Measurements from ENCODE around the gene GPSM3. TPM values are rescaled to one million over a fixed set of nuclear protein-coding genes. Genes with fewer than 3 reads are reported as not detected.
"Not testable (repeated sequence)": the region's sequence is repeated elsewhere in the genome, so short reads cannot be mapped to it uniquely, and the experiment has no call there.

The GPSM3 gene
- total RNA-seq, 4 donors from 2014 or later, result 5.9 to 17.7 (median 8.8) TPM

- no peaks in the 10 kb centered on the region for H3K27me3 ChIP-seq
- no peaks in the 10 kb centered on the region for H3K36me3 ChIP-seq
- WGBS, 2 donors, result 0% methylated on average over 1 of the region's 25 CpGs; no CpG with 5 or more reads in 1 of the 2 donors
- peak; percentile 100 for DNase-seq (ENCODE audit: low spot score in 2 of 2)
- peak overlapping the region; percentile 96 to 100 (median 100) for H3K27ac ChIP-seq
- no peaks in the 10 kb centered on the region for H3K9me3 ChIP-seq
- TF ChIP-seq CTCF (IDR thresholded peaks at IDR 0.05) (peak; percentile 19 to 80 (median 73)), POLR2A (IDR thresholded peaks at IDR 0.05) (no peak), EP300 (IDR thresholded peaks at IDR 0.05) (peak in 1 of 2 donors; percentile 97)
- H3K4me1 ChIP-seq, result peaks cover 0 to 57% (median 47%) of the 10 kb centered on the region in 4 donors
- H3K4me3 ChIP-seq, result peak overlapping the region in 3 of 4 donors; percentile 48 to 94 (median 90)
Measured at GRCh38 chr6:32195652-32195901, 3.1 kb upstream of the GPSM3 start.

- Histone ChIP-seq H3K27me3 (no peaks in the 10 kb centered on the region), H3K4me3 (peak overlapping the region; percentile 2 to 94 (median 39)), H3K4me1 (peaks cover 0 to 59% (median 49%) of the 10 kb centered on the region in 4 donors), H3K36me3 (no peaks in the 10 kb centered on the region), H3K9me3 (no peaks in the 10 kb centered on the region), H3K27ac (peak overlapping the region; percentile 92 to 100 (median 100))
- WGBS, 2 donors, result 11 to 14% methylated on average over 11 to 15 of the region's 15 CpGs
- TF ChIP-seq CTCF (IDR thresholded peaks at IDR 0.05), result peak in 4 of 5 experiments; percentile 32 to 65 (median 56)
- peak; percentile 91 to 94 for TF ChIP-seq POLR2A (IDR thresholded peaks at IDR 0.05)
- peak in 1 of 2 donors; percentile 88 for TF ChIP-seq EP300 (IDR thresholded peaks at IDR 0.05)
- DNase-seq (ENCODE audit: low spot score in 2 of 2), result peak in 1 of 2 donors; percentile 62
Measured at GRCh38 chr6:32194825-32195651, 2.6 kb upstream of the GPSM3 start.

GRCh38 chr6:32194388-32194787, 1.9 kb upstream of the GPSM3 start:
- Histone ChIP-seq H3K36me3 (no peaks in the 10 kb centered on the region), H3K4me3 (no peak overlapping the region), H3K27me3 (no peaks in the 10 kb centered on the region), H3K27ac (peak overlapping the region; percentile 92 to 100 (median 100)), H3K9me3 (no peaks in the 10 kb centered on the region), H3K4me1 (peaks cover 0 to 59% (median 49%) of the 10 kb centered on the region in 4 donors)
- DNase-seq (ENCODE audit: low spot score in 2 of 2), result no peak
- 81 to 82% methylated on average over 4 of the region's 4 CpGs for WGBS, 2 donors
- no peak for TF ChIP-seq CTCF (IDR thresholded peaks at IDR 0.05)
- no peak for TF ChIP-seq POLR2A (IDR thresholded peaks at IDR 0.05)
- TF ChIP-seq EP300 (IDR thresholded peaks at IDR 0.05), result no peak

- peak overlapping the region in 2 of 4 donors; percentile 79 to 89 for H3K4me3 ChIP-seq
- H3K36me3 ChIP-seq; H3K9me3 ChIP-seq; DNase-seq (ENCODE audit: low spot score in 2 of 2); H3K27me3 ChIP-seq: not testable (repeated sequence)
- H3K4me1 ChIP-seq, result peaks cover 0 to 71% (median 59%) of the 10 kb centered on the region in 4 donors
- H3K27ac ChIP-seq, result peak overlapping the region; percentile 97 to 100 (median 99)
- 80 to 83% methylated on average over 13 of the region's 13 CpGs for WGBS, 2 donors
Measured at GRCh38 chr6:32193096-32193495, 653 bp upstream of the GPSM3 start.

- Histone ChIP-seq H3K4me1 (peaks cover 0 to 76% (median 62%) of the 10 kb centered on the region in 4 donors), H3K27me3 (no peaks in the 10 kb centered on the region), H3K36me3 (peaks cover 0 to 12% (median 4%) of the 10 kb centered on the region in 3 donors), H3K9me3 (no peaks in the 10 kb centered on the region), H3K4me3 (peak overlapping the region; percentile 16 to 89 (median 48)), H3K27ac (peak overlapping the region; percentile 97 to 100 (median 99))
- 70 to 71% methylated on average over 15 of the region's 15 CpGs for WGBS, 2 donors
- no peak for DNase-seq (ENCODE audit: low spot score in 2 of 2)
- TF ChIP-seq POLR2A (IDR thresholded peaks at IDR 0.05), result no peak
- no peak for TF ChIP-seq CTCF (IDR thresholded peaks at IDR 0.05)
- no peak for TF ChIP-seq EP300 (IDR thresholded peaks at IDR 0.05)
Measured at GRCh38 chr6:32191696-32192607, 491 bp downstream of the GPSM3 start.

All from tibial nerve (tissue), 4 donors.